HK-2 (cell line): ENCODE results near the gene ATF5.
"Not testable (repeated sequence)": the region's sequence is repeated elsewhere in the genome, so short reads cannot be mapped to it uniquely, and the experiment has no call there.

ENCODE experiments used
- DNase-seq: peaks from one replicate; pipeline ENCODE4 v3.0.0-alpha.2; 2018; ENCODE audit not compliant: unreplicated experiment

ATF5 gene

GRCh38 chr19:49949742-49950589 lies 21.0 kb downstream of the ATF5 start:
- DNase-seq: no peak

- no peak for DNase-seq
Observed at GRCh38 chr19:49950590-49950948, 21.6 kb downstream of the ATF5 start.

GRCh38 chr19:49950956-49951526 lies 22.0 kb downstream of the ATF5 start:
- no peak for DNase-seq

GRCh38 chr19:49951806-49952478 lies 22.9 kb downstream of the ATF5 start:
- DNase-seq: no peak

- DNase-seq: no peak
Observed at GRCh38 chr19:49952479-49952836, 23.5 kb downstream of the ATF5 start.

GRCh38 chr19:49952906-49953305 lies 23.9 kb downstream of the ATF5 start:
- DNase-seq: no peak

GRCh38 chr19:49953416-49953815 lies 24.4 kb downstream of the ATF5 start:
- no peak for DNase-seq

GRCh38 chr19:49954092-49954829 lies 25.3 kb downstream of the ATF5 start:
- DNase-seq: no peak

- DNase-seq: no peak
Observed at GRCh38 chr19:49954933-49955332, 25.9 kb downstream of the ATF5 start.

- no peak for DNase-seq
Observed at GRCh38 chr19:49956115-49956495, 27.1 kb downstream of the ATF5 start.

- DNase-seq: no peak
Observed at GRCh38 chr19:49957262-49957915, 28.4 kb downstream of the ATF5 start.

GRCh38 chr19:49958144-49958543 lies 29.1 kb downstream of the ATF5 start:
- not testable (repeated sequence) for DNase-seq

GRCh38 chr19:49958596-49958995 lies 29.6 kb downstream of the ATF5 start:
- not testable (repeated sequence) for DNase-seq

GRCh38 chr19:49959892-49960291 lies 30.9 kb downstream of the ATF5 start:
- DNase-seq: not testable (repeated sequence)

GRCh38 chr19:49960980-49961379 lies 32.0 kb downstream of the ATF5 start, which contains the start of gene SIGLEC11:
Gene SIGLEC11, minus strand, starts transcription at chr19:49961172. Its CDS starts 91 bp downstream, at chr19:49961081.
- DNase-seq: not testable (repeated sequence)

- DNase-seq: no peak
Observed at GRCh38 chr19:49968279-49968922, 39.4 kb downstream of the ATF5 start.

- DNase-seq: not testable (repeated sequence)
Observed at GRCh38 chr19:49969355-49969754, 40.4 kb downstream of the ATF5 start.

GRCh38 chr19:49971991-49972411 lies 43.0 kb downstream of the ATF5 start:
- no peak for DNase-seq

- DNase-seq: no peak
Observed at GRCh38 chr19:49972841-49973240, 43.8 kb downstream of the ATF5 start.

- DNase-seq: no peak
Observed at GRCh38 chr19:49973987-49974386, 45.0 kb downstream of the ATF5 start.

- no peak for DNase-seq
Observed at GRCh38 chr19:49975051-49975450, 46.0 kb downstream of the ATF5 start.
